ENCODE results near the gene ZC3H4. TPM values are rescaled to one million over a fixed set of nuclear protein-coding genes. Genes with fewer than 3 reads are reported as not detected.
A peak's percentile ranks its signal among the peaks of the same experiment; 100 is the strongest.

Gene ZC3H4
- total and polyA plus RNA-seq, 7 donors = 5.4 to 25.3 (median 20.4) TPM

DNA sequence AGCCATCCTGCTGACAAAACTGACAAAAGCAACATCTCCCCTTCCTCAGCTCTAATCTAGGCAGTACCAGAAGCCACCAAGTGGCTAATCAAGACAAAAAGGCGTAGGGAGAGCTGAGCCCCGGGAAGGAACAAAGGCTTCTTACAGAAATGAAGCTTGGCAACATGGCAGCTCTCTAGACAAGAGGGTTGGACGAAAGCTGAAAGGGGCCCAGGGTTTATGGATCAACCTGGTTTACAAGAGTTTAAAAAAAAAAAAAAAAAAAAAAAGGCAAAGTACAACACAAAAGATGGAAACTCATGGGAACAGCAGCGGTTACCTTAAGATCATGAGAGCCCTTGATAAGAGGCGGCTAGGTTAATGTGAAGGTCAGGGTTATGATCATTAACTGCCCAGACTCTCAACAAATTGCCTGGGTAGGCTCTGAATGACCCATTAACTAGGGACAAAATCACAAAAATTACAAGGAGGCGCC, 14.0 kb downstream of the ZC3H4 start:
- 83 to 93% methylated on average over 6 of the region's 6 CpGs for WGBS, 2 donors
- H3K27ac ChIP-seq = no peak overlapping the region
- no peak for TF ChIP-seq POLR2AphosphoS5 (IDR thresholded peaks at IDR 0.05)
- TF ChIP-seq POLR2A (IDR thresholded peaks at IDR 0.05) = no peak
- TF ChIP-seq EP300 (IDR thresholded peaks at IDR 0.05) = no peak
- TF ChIP-seq, protein P1, sequence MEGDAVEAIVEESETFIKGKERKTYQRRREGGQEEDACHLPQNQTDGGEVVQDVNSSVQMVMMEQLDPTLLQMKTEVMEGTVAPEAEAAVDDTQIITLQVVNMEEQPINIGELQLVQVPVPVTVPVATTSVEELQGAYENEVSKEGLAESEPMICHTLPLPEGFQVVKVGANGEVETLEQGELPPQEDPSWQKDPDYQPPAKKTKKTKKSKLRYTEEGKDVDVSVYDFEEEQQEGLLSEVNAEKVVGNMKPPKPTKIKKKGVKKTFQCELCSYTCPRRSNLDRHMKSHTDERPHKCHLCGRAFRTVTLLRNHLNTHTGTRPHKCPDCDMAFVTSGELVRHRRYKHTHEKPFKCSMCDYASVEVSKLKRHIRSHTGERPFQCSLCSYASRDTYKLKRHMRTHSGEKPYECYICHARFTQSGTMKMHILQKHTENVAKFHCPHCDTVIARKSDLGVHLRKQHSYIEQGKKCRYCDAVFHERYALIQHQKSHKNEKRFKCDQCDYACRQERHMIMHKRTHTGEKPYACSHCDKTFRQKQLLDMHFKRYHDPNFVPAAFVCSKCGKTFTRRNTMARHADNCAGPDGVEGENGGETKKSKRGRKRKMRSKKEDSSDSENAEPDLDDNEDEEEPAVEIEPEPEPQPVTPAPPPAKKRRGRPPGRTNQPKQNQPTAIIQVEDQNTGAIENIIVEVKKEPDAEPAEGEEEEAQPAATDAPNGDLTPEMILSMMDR (IDR thresholded peaks at IDR 0.05) = no peak
- intact Hi-C loops (cut with DNase I) = no loop called here
- no peaks in the 10 kb centered on the region for H3K27me3 ChIP-seq
- H3K9me3 ChIP-seq = no peaks in the 10 kb centered on the region
- H3K4me3 ChIP-seq = no peak overlapping the region
- no peak for DNase-seq
- H3K36me3 ChIP-seq = peaks cover 0 to under 1% (median 0%) of the 10 kb centered on the region in 4 donors
- peaks cover 0 to 73% (median 60%) of the 10 kb centered on the region in 4 donors for H3K4me1 ChIP-seq

DNA sequence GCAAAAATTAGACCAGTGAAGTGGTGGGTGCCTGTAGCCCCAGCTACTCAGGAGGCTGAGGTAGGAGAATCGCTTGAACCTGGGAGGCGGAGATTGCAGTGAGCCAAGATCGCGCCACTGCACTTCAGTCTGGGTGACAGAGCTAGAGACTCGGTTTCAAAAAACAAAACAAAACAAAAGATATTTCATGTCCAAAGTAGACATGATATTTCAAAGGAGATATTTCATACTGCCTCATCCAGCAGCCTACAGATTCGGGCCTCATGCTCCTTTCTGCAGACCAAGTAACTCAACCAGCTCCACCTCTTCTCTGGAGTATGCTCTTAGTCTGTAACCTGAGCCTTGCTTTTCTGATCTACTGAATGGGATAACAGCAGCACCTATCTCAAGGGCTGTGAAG, 15.0 kb downstream of the ZC3H4 start:
- no peaks in the 10 kb centered on the region for H3K27me3 ChIP-seq
- no peaks in the 10 kb centered on the region for H3K9me3 ChIP-seq
- no peak for DNase-seq
- TF ChIP-seq EP300 (IDR thresholded peaks at IDR 0.05) (no peak), POLR2A (IDR thresholded peaks at IDR 0.05) (no peak), POLR2AphosphoS5 (IDR thresholded peaks at IDR 0.05) (no peak)
- TF ChIP-seq, protein P1 (IDR thresholded peaks at IDR 0.05) = no peak
- H3K36me3 ChIP-seq = peaks cover 0 to 11% (median 7%) of the 10 kb centered on the region in 4 donors
- 94% methylated on average over 6 of the region's 6 CpGs for WGBS, 2 donors
- no peak overlapping the region for H3K27ac ChIP-seq
- intact Hi-C loops (cut with DNase I) = no loop called here
- no peak overlapping the region for H3K4me3 ChIP-seq
- H3K4me1 ChIP-seq = peaks cover 0 to 73% (median 60%) of the 10 kb centered on the region in 4 donors

- Histone ChIP-seq H3K4me3 (no peak overlapping the region), H3K27me3 (no peaks in the 10 kb centered on the region), H3K9me3 (no peaks in the 10 kb centered on the region), H3K27ac (peak overlapping the region; percentile 3 to 49 (median 26)), H3K36me3 (peaks cover 0 to 19% (median 7%) of the 10 kb centered on the region in 4 donors), H3K4me1 (peaks cover 0 to 74% (median 55%) of the 10 kb centered on the region in 4 donors)
- WGBS, 2 donors = 74 to 83% methylated on average over 31 of the region's 31 CpGs
- DNase-seq = no peak
- intact Hi-C loops (cut with DNase I) = no loop called here
- TF ChIP-seq POLR2A (IDR thresholded peaks at IDR 0.05) = no peak
- TF ChIP-seq POLR2AphosphoS5 (IDR thresholded peaks at IDR 0.05) = no peak
- no peak for TF ChIP-seq EP300 (IDR thresholded peaks at IDR 0.05)
- TF ChIP-seq, protein P1 (IDR thresholded peaks at IDR 0.05) = no peak
Observed at GRCh38 chr19:47097396-47098201, 16.0 kb downstream of the ZC3H4 start.

- intact Hi-C loops (cut with DNase I) = no loop called here
- TF ChIP-seq, protein P1 (IDR thresholded peaks at IDR 0.05) = no peak
- TF ChIP-seq EP300 (IDR thresholded peaks at IDR 0.05) (no peak), POLR2A (IDR thresholded peaks at IDR 0.05) (peak in 1 of 2 donors; percentile 21), POLR2AphosphoS5 (IDR thresholded peaks at IDR 0.05) (no peak)
- DNase-seq = no peak
- Histone ChIP-seq H3K27ac (peak overlapping the region in 2 of 4 donors; percentile 3 to 49), H3K9me3 (no peaks in the 10 kb centered on the region), H3K27me3 (no peaks in the 10 kb centered on the region), H3K4me1 (peaks cover 0 to 65% (median 46%) of the 10 kb centered on the region in 4 donors), H3K36me3 (peaks cover 0 to 28% (median 9%) of the 10 kb centered on the region in 4 donors), H3K4me3 (no peak overlapping the region)
- 15 to 69% methylated on average over 9 of the region's 9 CpGs for WGBS, 2 donors
Observed at GRCh38 chr19:47096721-47097120, 16.9 kb downstream of the ZC3H4 start.

All from sigmoid colon (tissue), 7 donors.